Stomach smooth muscle (tissue), 2 donors: ENCODE data around the gene TCF4.

Source experiments
- H3K27ac ChIP-seq: one replicate; pipeline ENCODE4 v1.7.0; 2013; ENCODE audit warnings: mild to moderate bottlenecking, low read length, inconsistent platforms
- H3K27me3 ChIP-seq, 2 donors: one replicate each; pipeline ENCODE4 v1.7.0; 2013; ENCODE audit warnings: low read length in 2 of 2; ENCODE audit not compliant: insufficient read depth in 2 of 2, control insufficient read depth in 1 of 2
- H3K36me3 ChIP-seq, 2 donors: one replicate each; pipeline ENCODE4 v1.7.0; 2013; ENCODE audit warnings: low read length in 2 of 2; ENCODE audit not compliant: control insufficient read depth in 2 of 2, insufficient read depth in 2 of 2
- H3K4me1 ChIP-seq: one replicate; pipeline ENCODE4 v1.7.0; 2013; ENCODE audit warnings: low read length; ENCODE audit not compliant: control insufficient read depth, insufficient read depth
- H3K4me3 ChIP-seq, 2 donors: one replicate each; pipeline ENCODE4 v1.7.0; 2013; ENCODE audit warnings: low read length in 2 of 2
- H3K9ac ChIP-seq, 2 donors: one replicate each; pipeline ENCODE4 v1.7.0; 2013; ENCODE audit warnings: low read length in 2 of 2, mild to moderate bottlenecking in 1 of 2
- H3K9me3 ChIP-seq, 2 donors: one replicate each; pipeline ENCODE4 v1.7.0; 2013; ENCODE audit warnings: low read length in 2 of 2; ENCODE audit not compliant: control insufficient read depth in 2 of 2
- donor health status: healthy.
- donor health status: Pancreatic carcinoma.

The TCF4 gene

DNA sequence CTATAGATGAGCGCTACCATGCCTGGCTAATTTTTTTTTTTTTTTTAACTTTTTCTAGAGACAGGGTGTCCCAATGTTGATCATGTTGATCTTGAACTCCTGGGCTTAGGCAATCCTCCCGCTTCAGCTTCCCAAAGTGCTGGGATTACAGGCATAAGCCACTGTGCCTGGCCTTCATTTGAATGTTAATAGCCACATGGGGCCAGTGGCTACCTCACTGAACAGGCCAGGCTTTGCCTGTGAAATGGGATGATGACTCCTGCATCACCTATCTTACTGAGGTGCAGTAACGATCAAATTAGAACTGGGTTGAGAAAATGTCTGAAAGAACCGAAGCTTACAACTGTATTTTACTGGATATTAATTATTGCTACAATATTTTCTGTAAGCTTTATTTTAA, 278.7 kb downstream of the TCF4 start:
- no peaks in the 10 kb centered on the region for H3K9me3 ChIP-seq
- H3K27me3 ChIP-seq = no peaks in the 10 kb centered on the region
- no peak overlapping the region for H3K4me3 ChIP-seq
- no peak overlapping the region for H3K27ac ChIP-seq
- no peaks in the 10 kb centered on the region for H3K36me3 ChIP-seq
- no peaks in the 10 kb centered on the region for H3K4me1 ChIP-seq
- no peak overlapping the region for H3K9ac ChIP-seq

DNA sequence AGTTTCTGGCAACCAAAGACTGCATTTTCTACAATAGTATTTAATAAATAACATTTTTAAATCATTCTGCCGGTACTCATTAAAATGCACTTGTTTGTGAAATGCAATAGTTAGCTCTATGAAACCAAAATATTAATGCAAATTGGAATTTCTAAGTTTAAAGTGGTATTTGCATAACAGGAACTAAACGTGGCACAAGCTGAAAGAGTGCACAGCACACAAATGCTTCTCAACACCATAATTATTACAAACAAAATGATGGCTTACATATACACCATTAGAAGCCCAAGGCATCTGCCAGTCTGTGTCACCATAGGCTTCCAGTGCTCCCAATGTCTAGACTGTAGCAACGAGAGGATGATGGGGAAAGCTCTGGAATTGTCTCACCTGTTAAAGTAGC, 280.5 kb downstream of the TCF4 start:
- H3K4me1 ChIP-seq = no peaks in the 10 kb centered on the region

DNA sequence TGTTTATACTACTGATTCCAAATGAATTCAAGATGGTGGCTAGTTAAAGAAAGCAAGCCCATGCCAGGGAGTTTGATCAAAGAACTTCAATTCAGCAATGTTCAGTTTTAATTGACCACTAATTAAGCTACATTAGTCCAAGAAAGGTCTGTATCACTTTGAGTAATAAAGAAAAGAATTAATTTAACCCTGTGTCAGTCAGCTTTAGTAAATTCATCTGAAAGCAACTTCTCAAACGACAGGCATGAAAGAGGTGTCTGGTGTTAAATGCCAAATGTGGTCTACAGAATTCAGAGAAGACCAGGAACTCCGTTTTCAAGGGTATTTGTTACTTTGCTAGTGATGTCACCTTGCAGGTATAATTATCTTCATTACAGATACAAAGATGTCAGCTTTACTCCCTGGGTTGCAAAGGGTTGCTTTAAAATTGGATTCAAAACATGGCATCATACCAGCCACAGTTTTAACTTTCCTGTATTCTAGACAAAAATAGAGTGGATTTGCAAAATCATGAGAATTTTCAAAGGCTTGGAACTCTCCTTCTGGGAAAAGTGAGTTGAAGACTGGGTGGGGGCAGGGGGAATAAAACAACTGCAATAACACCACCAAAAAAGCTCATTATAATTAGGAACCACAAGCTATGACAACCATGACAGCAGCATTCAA, 281.5 kb downstream of the TCF4 start:
- Histone ChIP-seq H3K27ac (no peak overlapping the region), H3K9me3 (no peaks in the 10 kb centered on the region), H3K4me1 (peaks cover 3% of the 10 kb centered on the region), H3K4me3 (no peak overlapping the region), H3K27me3 (no peaks in the 10 kb centered on the region), H3K36me3 (no peaks in the 10 kb centered on the region), H3K9ac (no peak overlapping the region)

More for the DNA sequence above, 280.5 kb downstream of the TCF4 start:
- Histone ChIP-seq H3K9ac (no peak overlapping the region), H3K36me3 (no peaks in the 10 kb centered on the region), H3K4me3 (no peak overlapping the region), H3K9me3 (no peaks in the 10 kb centered on the region), H3K27ac (no peak overlapping the region), H3K27me3 (no peaks in the 10 kb centered on the region)

DNA sequence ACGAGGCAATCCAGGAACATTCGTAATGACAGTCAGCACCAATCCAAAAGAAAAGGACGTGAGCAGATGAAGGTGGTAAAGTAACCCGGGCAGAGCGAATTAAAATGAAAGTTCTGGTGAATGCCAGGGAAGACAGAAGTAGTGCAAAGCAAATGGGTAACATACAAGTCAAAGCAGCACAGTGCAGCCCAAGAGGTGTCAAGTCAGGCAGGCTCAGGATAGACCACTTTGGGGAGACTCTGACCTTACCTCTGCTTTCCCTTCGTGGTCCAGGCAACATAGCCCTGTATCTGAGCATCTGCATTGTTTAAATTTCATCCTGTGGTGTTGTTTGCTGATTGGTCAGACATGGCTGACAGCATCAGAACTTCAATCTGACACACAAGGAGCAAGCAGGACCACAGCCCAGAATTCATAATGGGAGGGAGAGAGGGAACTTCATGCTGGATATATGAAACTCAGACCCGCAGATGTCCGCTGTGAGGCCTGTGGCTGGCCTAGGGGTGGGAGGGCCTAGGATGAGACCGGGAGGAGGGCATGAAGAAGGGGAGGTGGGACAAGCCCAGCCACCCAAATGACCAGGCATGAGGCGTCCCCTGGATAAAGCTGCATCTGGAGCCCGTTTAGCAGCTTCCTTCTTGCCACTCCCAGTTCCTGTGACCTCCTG, 285.7 kb downstream of the TCF4 start:
- H3K36me3 ChIP-seq = no peaks in the 10 kb centered on the region
- H3K27me3 ChIP-seq = no peaks in the 10 kb centered on the region
- no peaks in the 10 kb centered on the region for H3K9me3 ChIP-seq
- peak overlapping the region; percentile 42 to 60 for H3K4me3 ChIP-seq
- H3K27ac ChIP-seq = no peak overlapping the region
- peaks cover 9% of the 10 kb centered on the region for H3K4me1 ChIP-seq
- peak overlapping the region in 1 of 2 donors; percentile 19 for H3K9ac ChIP-seq

DNA sequence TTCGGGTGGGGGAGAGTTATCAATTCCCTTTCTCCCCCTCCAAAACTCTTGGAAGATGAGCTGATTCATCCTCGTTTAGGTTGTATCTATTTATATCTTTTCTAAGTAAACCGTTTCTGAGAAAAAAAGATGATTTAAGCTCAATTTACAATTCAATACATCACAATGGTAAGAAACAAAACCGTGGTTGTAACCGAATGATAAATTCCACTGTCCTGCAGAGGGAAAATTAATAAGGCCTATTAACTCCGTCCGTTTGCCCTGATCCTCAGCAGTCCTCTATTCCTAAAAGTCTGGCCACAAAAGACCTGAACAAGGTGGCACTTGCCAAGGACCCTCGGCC, 286.2 kb downstream of the TCF4 start:
- H3K9me3 ChIP-seq = no peaks in the 10 kb centered on the region
- H3K27ac ChIP-seq = no peak overlapping the region
- peak overlapping the region; percentile 42 to 60 for H3K4me3 ChIP-seq
- no peaks in the 10 kb centered on the region for H3K27me3 ChIP-seq
- H3K9ac ChIP-seq = peak overlapping the region in 1 of 2 donors; percentile 19
- peaks cover 9% of the 10 kb centered on the region for H3K4me1 ChIP-seq
- no peaks in the 10 kb centered on the region for H3K36me3 ChIP-seq

DNA sequence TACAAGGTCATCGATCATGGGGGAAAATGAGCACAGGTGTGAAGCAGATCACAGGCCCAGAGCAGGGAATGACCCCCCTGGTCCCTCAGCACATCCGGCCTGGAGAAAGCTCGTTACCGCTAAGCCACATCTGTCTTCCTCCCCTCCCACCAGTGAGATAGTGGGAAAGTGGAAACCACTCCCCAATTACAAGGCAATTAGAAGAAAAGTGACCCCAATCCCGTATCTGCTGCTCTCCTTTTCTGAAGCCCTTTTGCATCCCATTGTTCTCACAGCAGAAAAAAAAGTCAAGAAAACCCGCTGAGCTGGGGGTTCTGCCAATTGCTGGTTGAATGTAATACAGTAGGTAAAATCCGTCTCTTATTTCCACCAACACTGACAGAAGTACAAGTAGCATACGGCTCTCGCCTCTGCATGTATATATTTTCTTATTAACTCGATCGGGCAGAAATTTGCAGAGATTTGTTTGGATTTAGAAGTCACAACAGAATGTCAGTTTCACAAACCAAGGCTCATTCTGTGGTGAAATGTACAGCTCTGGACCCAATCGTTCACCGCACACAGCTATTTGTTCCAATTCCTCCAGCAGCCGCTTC, 287.0 kb downstream of the TCF4 start:
- Histone ChIP-seq H3K9me3 (no peaks in the 10 kb centered on the region), H3K4me3 (peak overlapping the region; percentile 3 to 44), H3K36me3 (no peaks in the 10 kb centered on the region), H3K27ac (no peak overlapping the region), H3K4me1 (peaks cover 9% of the 10 kb centered on the region), H3K9ac (peak overlapping the region in 1 of 2 donors; percentile 16), H3K27me3 (no peaks in the 10 kb centered on the region)

DNA sequence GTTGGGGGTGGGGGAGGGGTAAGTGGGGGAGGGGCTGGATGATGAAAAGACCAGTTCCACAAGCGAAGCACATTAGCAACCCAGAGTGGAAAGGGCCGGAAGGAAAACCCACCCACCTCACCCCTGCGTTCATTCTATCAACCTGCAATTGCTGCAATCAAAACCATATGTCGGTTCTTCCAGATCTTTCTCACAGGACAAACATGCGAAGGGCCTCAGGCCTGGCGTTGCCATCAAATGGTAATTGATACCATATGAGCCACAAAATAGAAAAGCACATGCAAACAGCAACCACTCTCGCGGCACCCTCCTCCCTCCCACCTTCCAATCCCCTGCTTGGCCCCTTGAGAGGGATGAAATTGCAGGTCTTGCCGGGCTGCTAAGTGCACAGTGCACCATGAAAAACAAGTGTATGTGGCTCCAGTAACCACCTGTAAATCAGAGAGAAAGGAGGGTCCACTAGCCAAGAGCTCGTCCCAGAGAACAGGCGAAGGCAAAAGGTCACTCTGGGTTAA, 287.5 kb downstream of the TCF4 start:
- H3K36me3 ChIP-seq = no peaks in the 10 kb centered on the region
- no peaks in the 10 kb centered on the region for H3K27me3 ChIP-seq
- peaks cover 9% of the 10 kb centered on the region for H3K4me1 ChIP-seq
- peak overlapping the region in 1 of 2 donors; percentile 16 for H3K9ac ChIP-seq
- H3K4me3 ChIP-seq = peak overlapping the region; percentile 3 to 36
- H3K9me3 ChIP-seq = no peaks in the 10 kb centered on the region
- H3K27ac ChIP-seq = no peak overlapping the region

DNA sequence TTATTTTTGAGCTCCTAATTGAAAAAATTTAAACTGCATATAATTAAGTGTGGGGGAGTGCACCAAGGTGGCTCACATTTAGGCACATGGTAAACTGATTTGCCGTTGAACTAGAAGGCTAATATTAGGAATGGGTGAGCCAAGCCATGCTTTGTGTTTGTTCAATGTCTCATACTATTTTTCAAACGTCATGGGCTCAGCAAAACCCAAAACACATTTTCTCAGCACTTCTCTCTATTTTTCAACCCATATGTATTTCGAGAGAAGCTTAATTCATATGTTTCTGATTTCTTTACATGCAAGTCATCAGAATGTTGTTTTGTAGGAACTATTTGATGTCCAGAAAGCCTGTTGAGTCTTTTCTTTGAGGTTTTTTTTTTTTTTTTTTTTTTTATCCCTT, 291.2 kb downstream of the TCF4 start:
- Histone ChIP-seq H3K9ac (no peak overlapping the region), H3K27me3 (no peaks in the 10 kb centered on the region), H3K9me3 (no peaks in the 10 kb centered on the region), H3K36me3 (no peaks in the 10 kb centered on the region), H3K27ac (no peak overlapping the region), H3K4me1 (peaks cover 6% of the 10 kb centered on the region), H3K4me3 (no peak overlapping the region)

DNA sequence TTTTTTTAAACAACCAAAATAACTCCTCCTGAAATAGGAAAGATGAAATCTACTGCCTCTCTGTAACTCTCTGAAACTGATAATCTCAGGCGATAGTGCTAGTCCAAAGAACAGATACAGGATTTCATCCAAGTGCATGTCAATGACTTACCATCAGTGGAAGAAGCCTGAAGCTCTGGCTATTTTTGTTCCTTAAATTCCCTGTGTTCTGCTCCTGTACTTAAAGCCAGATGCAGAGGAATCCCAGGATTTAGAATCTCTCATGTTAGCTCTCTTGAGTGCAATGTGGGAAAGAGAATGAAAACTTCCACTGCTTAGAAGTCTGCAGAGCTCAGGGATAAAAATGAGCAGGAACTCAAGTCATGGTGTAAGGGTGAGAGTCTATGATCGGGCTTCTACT, 291.9 kb downstream of the TCF4 start:
- no peaks in the 10 kb centered on the region for H3K9me3 ChIP-seq
- H3K4me1 ChIP-seq = peaks cover 6% of the 10 kb centered on the region
- H3K9ac ChIP-seq = no peak overlapping the region
- H3K27ac ChIP-seq = no peak overlapping the region
- no peak overlapping the region for H3K4me3 ChIP-seq
- H3K27me3 ChIP-seq = no peaks in the 10 kb centered on the region
- no peaks in the 10 kb centered on the region for H3K36me3 ChIP-seq

DNA sequence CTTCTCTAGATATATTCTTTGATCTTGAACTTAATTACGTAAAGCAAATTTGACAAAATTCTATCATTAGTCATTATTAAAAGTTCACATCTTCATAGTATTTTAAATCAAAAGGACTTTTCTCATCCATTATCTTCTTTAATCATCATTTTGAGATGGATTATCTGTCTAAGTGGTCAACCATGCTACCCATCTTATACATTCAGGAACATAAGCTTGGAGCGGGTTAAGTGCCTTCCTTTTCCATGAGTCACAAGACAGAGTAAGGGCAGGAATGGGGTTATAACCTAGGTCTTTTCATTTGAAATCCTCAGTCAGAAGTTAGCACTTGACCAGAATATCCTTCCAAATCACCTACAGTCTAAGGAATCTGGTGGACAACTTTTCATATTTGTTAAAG, 297.1 kb downstream of the TCF4 start:
- Histone ChIP-seq H3K36me3 (no peaks in the 10 kb centered on the region), H3K4me3 (no peak overlapping the region), H3K4me1 (no peaks in the 10 kb centered on the region), H3K27ac (no peak overlapping the region), H3K9ac (no peak overlapping the region), H3K27me3 (no peaks in the 10 kb centered on the region), H3K9me3 (no peaks in the 10 kb centered on the region)

DNA sequence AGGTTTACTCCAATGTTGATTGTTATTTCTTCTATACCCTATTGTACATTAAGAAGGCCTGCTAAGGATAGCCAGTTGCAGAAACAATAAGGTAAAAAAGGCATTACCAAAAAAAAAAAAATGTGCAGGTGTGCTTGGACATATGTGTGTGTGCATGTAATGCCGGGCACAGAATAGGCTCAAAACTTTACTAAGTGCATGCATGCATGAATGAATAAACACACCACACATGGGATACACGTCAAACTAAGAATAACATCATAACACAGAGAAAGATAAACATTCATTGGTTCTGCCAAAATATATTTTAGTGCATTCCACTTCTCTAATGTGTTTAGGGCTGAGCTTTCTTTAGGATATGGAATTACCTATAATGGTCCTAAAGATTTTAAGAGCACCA, 298.2 kb downstream of the TCF4 start:
- H3K9me3 ChIP-seq = no peaks in the 10 kb centered on the region
- H3K27me3 ChIP-seq = no peaks in the 10 kb centered on the region
- no peak overlapping the region for H3K9ac ChIP-seq
- no peak overlapping the region for H3K4me3 ChIP-seq
- no peaks in the 10 kb centered on the region for H3K36me3 ChIP-seq
- H3K4me1 ChIP-seq = no peaks in the 10 kb centered on the region
- no peak overlapping the region for H3K27ac ChIP-seq
